Fibroblast of lung (primary cell): ENCODE measurements around the gene UBE2E2. TPM values are rescaled to one million over a fixed set of nuclear protein-coding genes. Genes with fewer than 3 reads are reported as not detected.
A peak's percentile ranks its signal among the peaks of the same experiment; 100 is the strongest.

Source experiments
- DNase-seq, 2 donors: peaks; one replicate each; pipeline versions ENCODE4 v3.0.0 to v3.0.0-alpha.2; 2010; ENCODE audit warnings: low read depth in 2 of 2
- H2AFZ ChIP-seq: 2 replicates; pipeline ENCODE4 v1.5.1; 2012; ENCODE audit warnings: low read length, control low read depth, inconsistent platforms
- H3K27ac ChIP-seq: 2 replicates; pipeline ENCODE4 v1.5.1; 2011; ENCODE audit warnings: low read length, control low read depth; ENCODE audit not compliant: insufficient read depth
- H3K27me3 ChIP-seq: 2 replicates; pipeline ENCODE4 v1.5.1; 2011; ENCODE audit warnings: mild to moderate bottlenecking, low read length; ENCODE audit not compliant: control insufficient read depth, insufficient read depth
- H3K36me3 ChIP-seq: 2 replicates; pipeline ENCODE4 v1.5.1; 2011; ENCODE audit warnings: low read length; ENCODE audit not compliant: control insufficient read depth, insufficient read depth
- H3K4me1 ChIP-seq: 2 replicates; pipeline ENCODE4 v1.5.1; 2011; ENCODE audit warnings: low read length; ENCODE audit not compliant: control insufficient read depth, insufficient read depth; ENCODE audit errors: extremely low read depth
- H3K4me2 ChIP-seq: 2 replicates; pipeline ENCODE4 v1.5.1; 2011; ENCODE audit warnings: low read length, control low read depth; ENCODE audit not compliant: insufficient read depth; ENCODE audit errors: extremely low read depth
- H3K4me3 ChIP-seq, 4 experiments: fragments of 200-600 bp in 1 of 4; sonication (generic) in 1 of 4; replicated peaks in 1 of 4; 2 replicates each; pipeline ENCODE4 v1.5.1; 2011 to 2016; ENCODE audit warnings: low read length in 4 of 4, low read depth in 3 of 4, mild to moderate bottlenecking in 3 of 4, control low read depth in 2 of 4, inconsistent platforms in 1 of 4, mixed read lengths in 1 of 4; ENCODE audit not compliant: insufficient read depth in 1 of 4; ENCODE audit errors: control extremely low read depth in 1 of 4
- H3K79me2 ChIP-seq: 2 replicates; pipeline ENCODE4 v1.5.1; 2012; ENCODE audit warnings: mild to moderate bottlenecking, low read length, inconsistent platforms; ENCODE audit not compliant: control insufficient read depth, insufficient read depth
- H3K9ac ChIP-seq: 2 replicates; pipeline ENCODE4 v1.5.1; 2011; ENCODE audit warnings: mild to moderate bottlenecking, low read length, control low read depth; ENCODE audit not compliant: insufficient read depth
- H3K9me3 ChIP-seq: 2 replicates; pipeline ENCODE4 v1.5.1; 2012; ENCODE audit warnings: low read depth, low read length; ENCODE audit not compliant: control insufficient read depth, insufficient read depth
- H4K20me1 ChIP-seq: 2 replicates; pipeline ENCODE4 v1.5.1; 2011; ENCODE audit warnings: low read length; ENCODE audit not compliant: control insufficient read depth, insufficient read depth; ENCODE audit errors: extremely low read depth
- CTCF ChIP-seq, 2 donors: IDR thresholded peaks in 1 of 2; conservative IDR thresholded peaks in 1 of 2; 1 replicate in 1 of 2; 2 replicates in 1 of 2; pipeline ENCODE4 v1.5.1; 2011 to 2012; ENCODE audit warnings: low read length in 2 of 2, control low read depth in 1 of 2, inconsistent platforms in 1 of 2, low read depth in 1 of 2, mild to moderate bottlenecking in 1 of 2
- EZH2 ChIP-seq: IDR thresholded peaks from 2 replicates; pipeline ENCODE4 v1.5.1; 2012; ENCODE audit warnings: low read length, control low read depth, mild to moderate bottlenecking; ENCODE audit errors: missing control alignments
- polyA plus RNA-seq, 2 donors: library from polyadenylated mRNA; depleted of rRNA in 1 of 2; stranded (reverse) in 1 of 2; unstranded in 1 of 2; fragments of >200 nt; gene quantifications; 2 replicates each; pipeline ENCODE4 v1.2.1, GENCODE V29; 2011 to 2012; ENCODE audit warnings: missing spikeins in 1 of 2
- total RNA-seq: library from RNA; depleted of rRNA; stranded (reverse); fragments of >200 nt; gene quantifications from 2 replicates; pipeline ENCODE4 v1.2.1, GENCODE V29; 2014

UBE2E2 gene
- total and polyA plus RNA-seq, 2 donors (not counting 1 experiment from before 2014, with no cell fraction given): 79.8 to 127 TPM

- peaks cover 37% of the 10 kb centered on the region for H3K79me2 ChIP-seq
- no peaks in the 10 kb centered on the region for H3K36me3 ChIP-seq
- no peak overlapping the region for H2AFZ ChIP-seq
- no peaks in the 10 kb centered on the region for H3K9me3 ChIP-seq
- no peak overlapping the region for H3K27ac ChIP-seq
- TF ChIP-seq EZH2: no peak
- no peak for TF ChIP-seq CTCF (conservative IDR thresholded peaks at IDR 0.05 in 1 of 2, IDR thresholded peaks at IDR 0.05 in 1 of 2; ENCODE audit: low read depth in 1 of 2, low read length in 2 of 2)
- H3K4me1 ChIP-seq: no peaks in the 10 kb centered on the region
- no peaks in the 10 kb centered on the region for H4K20me1 ChIP-seq
- H3K9ac ChIP-seq: no peak overlapping the region
- no peak overlapping the region for H3K4me3 ChIP-seq
- no peak overlapping the region for H3K4me2 ChIP-seq
- no peaks in the 10 kb centered on the region for H3K27me3 ChIP-seq
- DNase-seq: no peak
Measured at GRCh38 chr3:23209747-23210487, 6.8 kb downstream of the UBE2E2 start.

GRCh38 chr3:23213813-23214212 is 10.7 kb downstream of the UBE2E2 start:
- Histone ChIP-seq H3K36me3 (no peaks in the 10 kb centered on the region), H3K79me2 (peaks cover 10% of the 10 kb centered on the region), H2AFZ (no peak overlapping the region), H3K4me3 (no peak overlapping the region), H3K9ac (no peak overlapping the region), H3K27ac (no peak overlapping the region), H3K4me1 (peaks cover 4% of the 10 kb centered on the region), H3K9me3 (no peaks in the 10 kb centered on the region), H3K27me3 (no peaks in the 10 kb centered on the region), H3K4me2 (no peak overlapping the region), H4K20me1 (no peaks in the 10 kb centered on the region)
- no peak for DNase-seq
- TF ChIP-seq EZH2 (no peak), CTCF (conservative IDR thresholded peaks at IDR 0.05 in 1 of 2, IDR thresholded peaks at IDR 0.05 in 1 of 2; ENCODE audit: low read depth in 1 of 2, low read length in 2 of 2) (no peak)

GRCh38 chr3:23217872-23218554 is 14.9 kb downstream of the UBE2E2 start:
- peak; percentile 35 to 37 for DNase-seq
- H3K27ac ChIP-seq: no peak overlapping the region
- H3K27me3 ChIP-seq: no peaks in the 10 kb centered on the region
- peaks cover 26% of the 10 kb centered on the region for H3K79me2 ChIP-seq
- no peaks in the 10 kb centered on the region for H4K20me1 ChIP-seq
- no peak overlapping the region for H3K4me3 ChIP-seq
- H3K4me2 ChIP-seq: no peak overlapping the region
- H3K4me1 ChIP-seq: peaks cover 4% of the 10 kb centered on the region
- H3K36me3 ChIP-seq: no peaks in the 10 kb centered on the region
- TF ChIP-seq CTCF (conservative IDR thresholded peaks at IDR 0.05 in 1 of 2, IDR thresholded peaks at IDR 0.05 in 1 of 2; ENCODE audit: low read depth in 1 of 2, low read length in 2 of 2) (no peak), EZH2 (no peak)
- no peak overlapping the region for H3K9ac ChIP-seq
- no peak overlapping the region for H2AFZ ChIP-seq
- no peaks in the 10 kb centered on the region for H3K9me3 ChIP-seq
